ENCODE measurements around the gene SLC2A5. TPM values are rescaled to one million over a fixed set of nuclear protein-coding genes. Genes with fewer than 3 reads are reported as not detected.

The SLC2A5 gene
- total and polyA plus RNA-seq, 9 of the 15 experiments (the other 6 are each of a cell fraction or from before 2014, with no cell fraction given) = 0.08 TPM; not detected in 8

- BruUV-seq (replicated peaks) = no TSS peak
- Histone ChIP-seq H3K27me3 (ENCODE audit: control insufficient read depth in 2 of 2, insufficient read depth in 2 of 2, low read length in 2 of 2) (peaks cover 17 to 57% of the 10 kb centered on the region in 2 experiments), H4K20me1 (replicated peaks; ENCODE audit: control insufficient read depth, insufficient read depth, low read length) (no peaks in the 10 kb centered on the region), H3K9me3 (replicated peaks; ENCODE audit: control insufficient read depth, insufficient read depth, low read depth, low read length) (no peaks in the 10 kb centered on the region), H3K4me1 (replicated peaks in 1 of 2; ENCODE audit: control insufficient read depth in 2 of 2, insufficient read depth in 2 of 2, low read length in 2 of 2) (no peaks in the 10 kb centered on the region), H3K9ac (ENCODE audit: insufficient read depth in 1 of 2, low read depth in 2 of 2, low read length in 2 of 2) (no peak overlapping the region), H3K4me3 (no peak overlapping the region), H2AFZ (ENCODE audit: low read depth, low read length) (no peak overlapping the region), H3K79me2 (ENCODE audit: control insufficient read depth, insufficient read depth, low read length) (no peaks in the 10 kb centered on the region), H3K9me1 (ENCODE audit: control insufficient read depth, insufficient read depth, low read length) (no peaks in the 10 kb centered on the region), H3K27ac (ENCODE audit: extremely low read depth, low read depth, low read length) (no peak overlapping the region), H3K4me2 (ENCODE audit: insufficient read depth, low read length) (no peak overlapping the region), H3K36me3 (ENCODE audit: control insufficient read depth, insufficient read depth, low read length) (no peaks in the 10 kb centered on the region)
- TF ChIP-seq ZNF77 (CRISPR knock-in tag; IDR thresholded peaks at IDR 0.05) = no peak
- WGBS (ENCODE audit: insufficient coverage, low coverage, missing lambda C conversion rate) = 0% methylated on average over 2 of the region's 2 CpGs
- DNase-seq (ENCODE audit: extremely low read depth in 1 of 4, low spot score in 3 of 4) (no peak), ATAC-seq (no peak), FAIRE-seq (no peak)
- intact Hi-C loops (cut with micrococcal nuclease) (no loop called here), in situ Hi-C loops (cut with MboI) (no loop called here)
- ChIA-PET CTCF (ENCODE audit: low intra/inter-chr PET ratio) (no interaction called here), POLR2A (interaction anchor here (0.5 to 0.7 kb wide), 2 partner anchors 32 to 34 kb away, joined by 3 to 4 read pairs; no protein-coding TSS in a partner anchor)
Observed at GRCh38 chr1:9047019-9047418, 22.4 kb downstream of the SLC2A5 start.

GRCh38 chr1:9045861-9046510 is 23.4 kb downstream of the SLC2A5 start:
- in situ Hi-C loops (cut with MboI) = no loop called here
- no peaks in the 10 kb centered on the region for H3K4me1 ChIP-seq (replicated peaks in 1 of 2; ENCODE audit: control insufficient read depth in 2 of 2, insufficient read depth in 2 of 2, low read length in 2 of 2)
- ChIA-PET CTCF (ENCODE audit: low intra/inter-chr PET ratio) (no interaction called here), POLR2A (no interaction called here)
- ATAC-seq (no peak), DNase-seq (ENCODE audit: extremely low read depth in 1 of 4, low spot score in 3 of 4) (no peak), FAIRE-seq (no peak)
- H3K4me3 ChIP-seq = no peak overlapping the region
- H4K20me1 ChIP-seq (replicated peaks; ENCODE audit: control insufficient read depth, insufficient read depth, low read length) = peaks cover 4% of the 10 kb centered on the region; the same call in 1 of the 2 replicates
- no peak overlapping the region for H3K9ac ChIP-seq (ENCODE audit: insufficient read depth in 1 of 2, low read depth in 2 of 2, low read length in 2 of 2)
- intact Hi-C loops (cut with micrococcal nuclease) = no loop called here
- H3K79me2 ChIP-seq (ENCODE audit: control insufficient read depth, insufficient read depth, low read length) = no peaks in the 10 kb centered on the region
- no TSS peak for BruUV-seq (replicated peaks)
- no peaks in the 10 kb centered on the region for H3K9me1 ChIP-seq (ENCODE audit: control insufficient read depth, insufficient read depth, low read length)
- H3K36me3 ChIP-seq (ENCODE audit: control insufficient read depth, insufficient read depth, low read length) = no peaks in the 10 kb centered on the region
- no peak overlapping the region for H3K27ac ChIP-seq (ENCODE audit: extremely low read depth, low read depth, low read length)
- no peaks in the 10 kb centered on the region for H3K9me3 ChIP-seq (replicated peaks; ENCODE audit: control insufficient read depth, insufficient read depth, low read depth, low read length)
- no peak overlapping the region for H2AFZ ChIP-seq (ENCODE audit: low read depth, low read length)
- 0% methylated on average over 7 of the region's 7 CpGs for WGBS (ENCODE audit: insufficient coverage, low coverage, missing lambda C conversion rate)
- TF ChIP-seq NFE2 (IDR thresholded peaks at IDR 0.05; ENCODE audit: low read depth) (no peak), KDM4B (IDR thresholded peaks at IDR 0.05; ENCODE audit: borderline replicate concordance in 2 of 2, low read depth in 1 of 2) (no peak), SP1 (CRISPR knock-in tag; IDR thresholded peaks at IDR 0.05) (no peak), KLF16 (IDR thresholded peaks at IDR 0.05) (no peak), POLR2H (tag; IDR thresholded peaks at IDR 0.05; ENCODE audit: low read depth) (no peak), ZKSCAN8 (CRISPR knock-in tag; IDR thresholded peaks at IDR 0.05) (no peak)
- H3K4me2 ChIP-seq (ENCODE audit: insufficient read depth, low read length) = no peak overlapping the region
- peaks cover 23 to 63% of the 10 kb centered on the region in 2 experiments for H3K27me3 ChIP-seq (ENCODE audit: control insufficient read depth in 2 of 2, insufficient read depth in 2 of 2, low read length in 2 of 2)
